H1 (cell line): ENCODE data around the gene C2CD4B. TPM values are rescaled to one million over a fixed set of nuclear protein-coding genes. Genes with fewer than 3 reads are reported as not detected.

Experiments
- CTCF ChIA-PET: fragments of 300-600 bp; sonication (Branson Sonifier 250); formaldehyde crosslinking; loops from one replicate; lab custom pipeline; 2021; ENCODE audit not compliant: partially characterized antibody; lab: Charles Lee
- POLR2A ChIA-PET: fragments of 300-600 bp; sonication (Branson Sonifier 250); formaldehyde crosslinking; loops from one replicate; lab custom pipeline; 2021; ENCODE audit warnings: inconsistent platforms; ENCODE audit not compliant: partially characterized antibody; lab: Charles Lee
- DNase-seq, 2 experiments: peaks; one replicate each; pipeline versions ENCODE4 v3.0.0 to v3.0.0-alpha.2; 2010 to 2022; ENCODE audit warnings: low spot score in 2 of 2, low read depth in 1 of 2, mixed read lengths in 1 of 2
- FAIRE-seq: peaks from 2 replicates; lab custom pipeline; 2011; peaks lifted over from hg19 to GRCh38; lab: Jason Lieb, UNC
- H2AFZ ChIP-seq: 2 replicates; pipeline ENCODE4 v1.8.1; 2012; ENCODE audit warnings: low read length, inconsistent platforms
- H2AK5ac ChIP-seq: 2 replicates; pipeline ENCODE4 v1.6.1; 2013; ENCODE audit warnings: low read depth, low read length
- H2BK120ac ChIP-seq: replicated peaks from 2 replicates; pipeline ENCODE3; 2013; ENCODE audit warnings: low read depth, low read length, inconsistent platforms
- H2BK12ac ChIP-seq: 2 replicates; pipeline ENCODE4 v1.6.1; 2013; ENCODE audit warnings: low read depth, low read length
- H2BK15ac ChIP-seq: 2 replicates; pipeline ENCODE4 v1.6.1; 2013; ENCODE audit warnings: low read length
- H2BK20ac ChIP-seq: 2 replicates; pipeline ENCODE4 v1.6.1; 2013; ENCODE audit warnings: low read length
- H2BK5ac ChIP-seq: 2 replicates; pipeline ENCODE4 v1.6.1; 2013; ENCODE audit warnings: low read depth, low read length
- H3K14ac ChIP-seq: 2 replicates; pipeline ENCODE4 v1.6.1; 2013; ENCODE audit warnings: inconsistent platforms; ENCODE audit not compliant: insufficient read length
- H3K18ac ChIP-seq: 2 replicates; pipeline ENCODE4 v1.6.1; 2013; ENCODE audit warnings: low read length; ENCODE audit errors: extremely low read depth
- H3K23ac ChIP-seq: 2 replicates; pipeline ENCODE4 v1.6.1; 2013; ENCODE audit warnings: inconsistent platforms; ENCODE audit not compliant: insufficient read length
- H3K23me2 ChIP-seq: 2 replicates; pipeline ENCODE4 v1.6.1; 2013; ENCODE audit warnings: low read depth, low read length
- H3K27ac ChIP-seq: 2 replicates; pipeline ENCODE4 v1.6.1; 2011; ENCODE audit warnings: low read depth, low read length, inconsistent platforms
- H3K27me3 ChIP-seq, 4 experiments: replicated peaks in 1 of 4; 1 replicate in 1 of 4; 2 replicates in 3 of 4; pipeline versions ENCODE4 v1.6.1 to v1.8.1; 2011 to 2013; ENCODE audit warnings: low read length in 3 of 4, mild to moderate bottlenecking in 3 of 4, inconsistent platforms in 2 of 4, mixed read lengths in 2 of 4, moderate library complexity in 1 of 4; ENCODE audit not compliant: control insufficient read depth in 3 of 4, insufficient read depth in 3 of 4; ENCODE audit errors: extremely low read depth in 1 of 4
- H3K36me3 ChIP-seq, 4 experiments: 2 replicates each; pipeline versions ENCODE4 v1.6.1 to v1.8.1; 2011 to 2013; ENCODE audit warnings: mild to moderate bottlenecking in 4 of 4, low read length in 3 of 4, moderate library complexity in 2 of 4, control low read depth in 1 of 4, inconsistent platforms in 1 of 4; ENCODE audit not compliant: insufficient read depth in 4 of 4, control insufficient read depth in 2 of 4
- H3K4ac ChIP-seq: replicated peaks from 2 replicates; pipeline ENCODE3; 2013; ENCODE audit warnings: low read length, low read depth, mixed read lengths, inconsistent platforms; ENCODE audit not compliant: insufficient read length
- H3K4me1 ChIP-seq, 4 experiments: replicated peaks in 1 of 4; 1 replicate in 1 of 4; 2 replicates in 3 of 4; pipeline versions ENCODE4 v1.6.1 to v1.8.1; 2011 to 2013; ENCODE audit warnings: low read length in 3 of 4, inconsistent platforms in 2 of 4, mixed read lengths in 1 of 4; ENCODE audit not compliant: insufficient read depth in 4 of 4, control insufficient read depth in 3 of 4
- H3K4me2 ChIP-seq, 2 experiments: 2 replicates each; pipeline versions ENCODE4 v1.6.1 to v1.8.1; 2011 to 2013; ENCODE audit warnings: low read depth in 2 of 2, low read length in 2 of 2, control low read depth in 1 of 2, inconsistent platforms in 1 of 2, mild to moderate bottlenecking in 1 of 2; ENCODE audit not compliant: insufficient read depth in 1 of 2
- H3K4me3 ChIP-seq, 4 experiments: fragments of 200-600, 300-600 bp in 1 of 4; sonication (generic), shearing (Covaris generic), sonication (Bioruptor Twin) in 1 of 4; 2 replicates each; pipeline versions ENCODE4 v1.5.1 to v1.8.1; 2011 to 2016; ENCODE audit warnings: low read length in 4 of 4, low read depth in 3 of 4, control low read depth in 2 of 4, inconsistent platforms in 2 of 4, mild to moderate bottlenecking in 2 of 4, mixed read lengths in 1 of 4, moderate library complexity in 1 of 4; ENCODE audit not compliant: insufficient read depth in 2 of 4; ENCODE audit errors: extremely low read depth in 1 of 4
- H3K56ac ChIP-seq: replicated peaks from 2 replicates; pipeline ENCODE3; 2013; ENCODE audit warnings: low read depth, mild to moderate bottlenecking, mixed read lengths, low read length, inconsistent platforms; ENCODE audit not compliant: insufficient read length
- H3K79me1 ChIP-seq: 2 replicates; pipeline ENCODE4 v1.6.1; 2013; ENCODE audit warnings: low read depth, low read length, control low read depth
- H3K79me2 ChIP-seq, 2 experiments: 2 replicates each; pipeline versions ENCODE4 v1.6.1 to v1.8.1; 2012 to 2013; ENCODE audit warnings: low read length in 2 of 2, mild to moderate bottlenecking in 2 of 2, inconsistent platforms in 1 of 2; ENCODE audit not compliant: insufficient read depth in 2 of 2, control insufficient read depth in 1 of 2
- H3K9ac ChIP-seq, 4 experiments: replicated peaks in 1 of 4; 1 replicate in 1 of 4; 2 replicates in 3 of 4; pipeline versions ENCODE4 v1.6.1 to v1.8.1; 2011 to 2013; ENCODE audit warnings: low read depth in 3 of 4, low read length in 3 of 4, control low read depth in 2 of 4, mild to moderate bottlenecking in 2 of 4, moderate library complexity in 2 of 4, inconsistent platforms in 1 of 4; ENCODE audit errors: extremely low read depth in 1 of 4
- H3K9me3 ChIP-seq, 2 experiments: 2 replicates each; pipeline versions ENCODE4 v1.6.1 to v1.8.1; 2012 to 2013; ENCODE audit warnings: mild to moderate bottlenecking in 2 of 2, moderate library complexity in 2 of 2, control low read depth in 1 of 2, inconsistent platforms in 1 of 2, low read depth in 1 of 2, low read length in 1 of 2, mixed read lengths in 1 of 2; ENCODE audit not compliant: insufficient read depth in 2 of 2
- H4K20me1 ChIP-seq, 2 experiments: replicated peaks in 1 of 2; 2 replicates each; pipeline versions ENCODE3 to v1.8.1; 2011 to 2013; ENCODE audit warnings: inconsistent platforms in 2 of 2, low read length in 2 of 2, mild to moderate bottlenecking in 1 of 2; ENCODE audit not compliant: insufficient read depth in 2 of 2, control insufficient read depth in 1 of 2
- H4K5ac ChIP-seq: 2 replicates; pipeline ENCODE4 v1.6.1; 2013; ENCODE audit warnings: low read length, low read depth, mixed read lengths, inconsistent platforms; ENCODE audit not compliant: insufficient read length
- H4K8ac ChIP-seq: 2 replicates; pipeline ENCODE4 v1.8.0; 2013; ENCODE audit warnings: mild to moderate bottlenecking, moderate library complexity, low read length, inconsistent platforms; ENCODE audit not compliant: insufficient read depth; ENCODE audit errors: extremely low read depth
- H4K91ac ChIP-seq: replicated peaks from 2 replicates; pipeline ENCODE3; 2013; ENCODE audit warnings: low read length, mixed read lengths, inconsistent platforms; ENCODE audit not compliant: insufficient read length
- FOSL1 ChIP-seq: IDR thresholded peaks from 2 replicates; pipeline ENCODE4 v1.6.1; 2011; ENCODE audit warnings: mild to moderate bottlenecking, low read depth, low read length, moderate library complexity; ENCODE audit not compliant: insufficient read depth
- JUN ChIP-seq: IDR thresholded peaks from 2 replicates; pipeline ENCODE4 v1.6.1; 2011; ENCODE audit warnings: low read depth, mild to moderate bottlenecking, improper control_type of control experiment, low read length
- TAF1 ChIP-seq: IDR thresholded peaks from 2 replicates; pipeline ENCODE4 v1.6.1; 2011; ENCODE audit warnings: mild to moderate bottlenecking, low read depth, low read length
- WGBS, 2 experiments: shearing (Covaris generic) in 1 of 2; methylation state at CpG; one replicate each; pipeline versions ENCODE4 v1.1.6 to v1.1.7; 2013 to 2015; ENCODE audit warnings: low lambda C conversion rate in 2 of 2, mixed read lengths in 2 of 2, inconsistent platforms in 1 of 2, low coverage in 1 of 2, missing lambda C conversion rate in 1 of 2; ENCODE audit not compliant: insufficient replicate concordance in 2 of 2, insufficient coverage in 1 of 2, insufficient read length in 1 of 2; ENCODE audit errors: extremely low coverage in 1 of 2, missing lambda C conversion rate in 1 of 2; 5-methylcytosine and 5-hydroxymethylcytosine counted together
- polyA plus RNA-seq, 7 experiments: library from polyadenylated mRNA; depleted of rRNA in 3 of 7; stranded (reverse) in 5 of 7; unstranded in 2 of 7; fragments of >200 nt in 5 of 7; fragments of 200-250 nt in 2 of 7; gene quantifications; 1 replicate in 5 of 7; 2 replicates in 1 of 7; 4 replicates in 1 of 7; pipeline versions ENCODE4 v1.2.1 to v1.2.3, GENCODE V29; 2011 to 2013; ENCODE audit warnings: missing spikeins in 2 of 7, mixed read lengths in 2 of 7
- total RNA-seq: library from RNA; stranded (reverse); fragmentation: NEBNext Ultra II Directional; extraction: Animal tissue kit (Norgen Biotek cat#: 25700); gene quantifications from 2 replicates; pipeline ENCODE4 v1.2.1, GENCODE V29; 2021
- TF ChIP-seq, protein P1 (sequence below), 3 experiments: IDR thresholded peaks; 1 replicate in 2 of 3; 2 replicates in 1 of 3; pipeline versions ENCODE4 v1.5.1 to v1.6.1; 2011; ENCODE audit warnings: low read length in 3 of 3, mild to moderate bottlenecking in 3 of 3, inconsistent platforms in 2 of 3, low read depth in 1 of 3, moderate library complexity in 1 of 3; ENCODE audit not compliant: insufficient read depth in 1 of 3; ENCODE audit errors: control extremely low read depth in 1 of 3

C2CD4B gene
- total and polyA plus RNA-seq, 2 of the 8 experiments (the other 6 are each of a cell fraction or from before 2014, with no cell fraction given) = 0.12 to 0.73 TPM

DNA sequence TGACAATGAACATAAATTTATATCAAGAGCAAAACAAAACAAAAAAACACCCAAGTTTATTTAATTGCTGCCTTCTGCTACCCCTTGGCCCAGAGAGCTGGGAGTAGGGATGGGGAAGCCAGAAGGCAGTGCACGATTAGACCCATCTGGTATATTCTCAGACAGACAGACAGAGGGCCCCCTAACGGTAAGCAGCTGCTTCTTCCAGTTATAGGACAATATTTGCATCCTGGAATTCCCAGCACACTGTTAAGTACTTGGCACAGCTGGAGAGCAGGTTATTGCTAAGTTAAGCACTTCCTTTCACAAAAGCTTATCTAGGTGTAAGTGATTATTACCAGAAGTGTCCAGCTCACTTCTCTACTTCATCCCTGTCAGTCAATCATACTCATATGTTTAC lies 39.3 kb downstream of the C2CD4B start:
- Histone ChIP-seq H3K4me3 (no peak overlapping the region), H3K18ac (no peak overlapping the region), H2BK5ac (no peak overlapping the region), H3K4me1 (no peaks in the 10 kb centered on the region), H3K4ac (no peak overlapping the region), H2AFZ (no peak overlapping the region), H2BK120ac (no peak overlapping the region), H3K27me3 (peaks cover 0 to 1% (median 0%) of the 10 kb centered on the region in 4 experiments; a peak in 1 of 7 replicates), H2BK15ac (no peak overlapping the region), H2BK20ac (no peak overlapping the region), H2BK12ac (no peak overlapping the region), H3K79me2 (no peaks in the 10 kb centered on the region), H4K8ac (no peak overlapping the region), H3K36me3 (no peaks in the 10 kb centered on the region), H3K79me1 (no peaks in the 10 kb centered on the region), H3K9ac (no peak overlapping the region), H4K20me1 (no peaks in the 10 kb centered on the region), H2AK5ac (no peak overlapping the region), H4K5ac (no peak overlapping the region), H4K91ac (no peak overlapping the region), H3K23ac (no peak overlapping the region), H3K23me2 (no peaks in the 10 kb centered on the region), H3K14ac (no peak overlapping the region), H3K56ac (no peak overlapping the region), H3K27ac (no peak overlapping the region), H3K9me3 (peaks cover 0 to 7% of the 10 kb centered on the region in 2 experiments; a peak in 2 of 4 replicates), H3K4me2 (no peak overlapping the region)
- WGBS, 2 experiments = 82% methylated on average over 2 of the region's 2 CpGs; no CpG with 5 or more reads in 1 of the 2 experiments
- ChIA-PET POLR2A (interaction anchor here (1.4 kb wide), 1 partner anchor 17 kb away, joined by 3 read pairs; no protein-coding TSS in a partner anchor), CTCF (interaction anchor here (0.7 to 1.7 kb wide), 14 partner anchors 14 to 846 kb away, joined by 3 to 11 read pairs (median 4); partner anchors contain the start of gene C2CD4B)
- TF ChIP-seq TAF1 (no peak), JUN (no peak), FOSL1 (no peak)
- TF ChIP-seq, protein P1, sequence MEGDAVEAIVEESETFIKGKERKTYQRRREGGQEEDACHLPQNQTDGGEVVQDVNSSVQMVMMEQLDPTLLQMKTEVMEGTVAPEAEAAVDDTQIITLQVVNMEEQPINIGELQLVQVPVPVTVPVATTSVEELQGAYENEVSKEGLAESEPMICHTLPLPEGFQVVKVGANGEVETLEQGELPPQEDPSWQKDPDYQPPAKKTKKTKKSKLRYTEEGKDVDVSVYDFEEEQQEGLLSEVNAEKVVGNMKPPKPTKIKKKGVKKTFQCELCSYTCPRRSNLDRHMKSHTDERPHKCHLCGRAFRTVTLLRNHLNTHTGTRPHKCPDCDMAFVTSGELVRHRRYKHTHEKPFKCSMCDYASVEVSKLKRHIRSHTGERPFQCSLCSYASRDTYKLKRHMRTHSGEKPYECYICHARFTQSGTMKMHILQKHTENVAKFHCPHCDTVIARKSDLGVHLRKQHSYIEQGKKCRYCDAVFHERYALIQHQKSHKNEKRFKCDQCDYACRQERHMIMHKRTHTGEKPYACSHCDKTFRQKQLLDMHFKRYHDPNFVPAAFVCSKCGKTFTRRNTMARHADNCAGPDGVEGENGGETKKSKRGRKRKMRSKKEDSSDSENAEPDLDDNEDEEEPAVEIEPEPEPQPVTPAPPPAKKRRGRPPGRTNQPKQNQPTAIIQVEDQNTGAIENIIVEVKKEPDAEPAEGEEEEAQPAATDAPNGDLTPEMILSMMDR (IDR thresholded peaks at IDR 0.05; ENCODE audit: control extremely low read depth in 1 of 3, insufficient read depth in 1 of 3, low read depth in 1 of 3, low read length in 3 of 3) = peak in 2 of 3 experiments; percentile 7 to 14; a peak in 2 of 4 replicates
- DNase-seq = no peak
- no peak for FAIRE-seq
